HG02588 (cell line): Measurements from ENCODE around the gene CEP41.

Source experiments
- ATAC-seq: cut with Tn5 transposase; IDR thresholded peaks from one replicate; pipeline ENCODE4 v1.9.1; 2021; ENCODE audit warnings: mild to moderate bottlenecking, moderate library complexity; ENCODE audit not compliant: unreplicated experiment

CEP41 gene

GRCh38 chr7:130421684-130422083, 19.1 kb downstream of the CEP41 start:
- ATAC-seq: no peak

GRCh38 chr7:130420943-130421578, 19.8 kb downstream of the CEP41 start:
- no peak for ATAC-seq

GRCh38 chr7:130419658-130420057, 21.2 kb downstream of the CEP41 start:
- ATAC-seq: no peak

- ATAC-seq: no peak
These were observed 22.5 kb downstream of the CEP41 start for GRCh38 chr7:130418306-130418705.

- no peak for ATAC-seq
These were observed 23.6 kb downstream of the CEP41 start for GRCh38 chr7:130417213-130417612.

- no peak for ATAC-seq
These were observed 25.8 kb downstream of the CEP41 start for GRCh38 chr7:130415006-130415405.

- ATAC-seq: no peak
These were observed 27.6 kb downstream of the CEP41 start for GRCh38 chr7:130413201-130413600.

GRCh38 chr7:130410868-130411541, 29.8 kb downstream of the CEP41 start:
- no peak for ATAC-seq

- no peak for ATAC-seq
These were observed 31.1 kb downstream of the CEP41 start for GRCh38 chr7:130409712-130410072.

- no peak for ATAC-seq
These were observed 31.6 kb downstream of the CEP41 start for GRCh38 chr7:130409067-130409711.

- ATAC-seq: no peak
These were observed 35.8 kb downstream of the CEP41 start for GRCh38 chr7:130405003-130405402.

- ATAC-seq: no peak
These were observed 39.2 kb downstream of the CEP41 start for GRCh38 chr7:130401578-130401977.

- ATAC-seq: no peak
These were observed 39.7 kb downstream of the CEP41 start for GRCh38 chr7:130401101-130401500.

- ATAC-seq: no peak
These were observed 40.7 kb downstream of the CEP41 start for GRCh38 chr7:130400120-130400572.

- no peak for ATAC-seq
These were observed 42.2 kb downstream of the CEP41 start for GRCh38 chr7:130398526-130399090.

GRCh38 chr7:130397758-130398073, 43.1 kb downstream of the CEP41 start:
- no peak for ATAC-seq

GRCh38 chr7:130397051-130397757, 43.6 kb downstream of the CEP41 start:
- ATAC-seq: no peak

GRCh38 chr7:130396109-130396508, 44.7 kb downstream of the CEP41 start:
- ATAC-seq: no peak

- ATAC-seq: no peak
These were observed 45.4 kb downstream of the CEP41 start for GRCh38 chr7:130395421-130395820.

GRCh38 chr7:130394421-130395195, 46.2 kb downstream of the CEP41 start:
- no peak for ATAC-seq
